Sigmoid colon (tissue), 4 donors: ENCODE data around the gene SIM1.

Experiments
- EP300 ChIP-seq, 4 donors: sonication (generic); formaldehyde crosslinking; IDR thresholded peaks; one replicate each; pipeline ENCODE4 v1.6.1; 2017; ENCODE audit warnings: antibody characterized with exemption in 4 of 4
- TF ChIP-seq, protein P1 (sequence below), 4 experiments: fragments of 450-650 bp in 3 of 4; fragments of 200-600 bp in 1 of 4; IDR thresholded peaks; one replicate each; pipeline ENCODE4 v1.5.1; 2016 to 2019; ENCODE audit warnings: antibody characterized with exemption in 4 of 4, mild to moderate bottlenecking in 3 of 4, moderate library complexity in 2 of 4

- TF ChIP-seq, protein P1, sequence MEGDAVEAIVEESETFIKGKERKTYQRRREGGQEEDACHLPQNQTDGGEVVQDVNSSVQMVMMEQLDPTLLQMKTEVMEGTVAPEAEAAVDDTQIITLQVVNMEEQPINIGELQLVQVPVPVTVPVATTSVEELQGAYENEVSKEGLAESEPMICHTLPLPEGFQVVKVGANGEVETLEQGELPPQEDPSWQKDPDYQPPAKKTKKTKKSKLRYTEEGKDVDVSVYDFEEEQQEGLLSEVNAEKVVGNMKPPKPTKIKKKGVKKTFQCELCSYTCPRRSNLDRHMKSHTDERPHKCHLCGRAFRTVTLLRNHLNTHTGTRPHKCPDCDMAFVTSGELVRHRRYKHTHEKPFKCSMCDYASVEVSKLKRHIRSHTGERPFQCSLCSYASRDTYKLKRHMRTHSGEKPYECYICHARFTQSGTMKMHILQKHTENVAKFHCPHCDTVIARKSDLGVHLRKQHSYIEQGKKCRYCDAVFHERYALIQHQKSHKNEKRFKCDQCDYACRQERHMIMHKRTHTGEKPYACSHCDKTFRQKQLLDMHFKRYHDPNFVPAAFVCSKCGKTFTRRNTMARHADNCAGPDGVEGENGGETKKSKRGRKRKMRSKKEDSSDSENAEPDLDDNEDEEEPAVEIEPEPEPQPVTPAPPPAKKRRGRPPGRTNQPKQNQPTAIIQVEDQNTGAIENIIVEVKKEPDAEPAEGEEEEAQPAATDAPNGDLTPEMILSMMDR (IDR thresholded peaks at IDR 0.05): no peak
- no peak for TF ChIP-seq EP300 (IDR thresholded peaks at IDR 0.05)
Measured at GRCh38 chr6:100506651-100507050, 41.9 kb upstream of the SIM1 start.
